Activated CD8-positive, alpha-beta memory T cell treated with anti-CD3 and anti-CD28 coated beads, Interleukin-2, amount 10 ng/mL, durations not matched to agents 7 days and 5 days (primary cell): ENCODE measurements around the gene SMO. TPM values are rescaled to one million over a fixed set of nuclear protein-coding genes. Genes with fewer than 3 reads are reported as not detected.
A peak's percentile ranks its signal among the peaks of the same experiment; 100 is the strongest.
"Not testable (repeated sequence)": the region's sequence is repeated elsewhere in the genome, so short reads cannot be mapped to it uniquely, and the experiment has no call there.

Experiments
- ATAC-seq: fragments of 150-1000 bp; cut with Tn5 transposase; one replicate; pipeline ENCODE4 v1.10.0; 2021; ENCODE audit warnings: moderate library complexity
- CTCF ChIA-PET: fragments of 350-600 bp; sonication (Branson Sonifier 250); formaldehyde crosslinking; loops from one replicate; lab custom pipeline; 2021; ENCODE audit warnings: antibody characterized with exemption; lab: Charles Lee
- DNase-seq: peaks from one replicate; pipeline ENCODE4 v3.0.0-alpha.2; 2020
- H3K27ac Mint-ChIP-seq: one replicate; pipeline ENCODE4 v1.8.0; 2021; ENCODE audit warnings: mild to moderate bottlenecking, mixed read lengths
- H3K27me3 Mint-ChIP-seq: one replicate; pipeline ENCODE4 v1.8.0; 2021; ENCODE audit warnings: mixed read lengths
- H3K36me3 Mint-ChIP-seq: one replicate; pipeline ENCODE4 v1.8.0; 2021; ENCODE audit warnings: mild to moderate bottlenecking, mixed read lengths
- H3K4me1 Mint-ChIP-seq: one replicate; pipeline ENCODE4 v1.8.0; 2021; ENCODE audit warnings: mixed read lengths
- H3K4me3 Mint-ChIP-seq: one replicate; pipeline ENCODE4 v1.8.0; 2021; ENCODE audit warnings: mild to moderate bottlenecking, moderate library complexity, mixed read lengths
- H3K9me3 Mint-ChIP-seq: one replicate; pipeline ENCODE4 v1.8.0; 2022; ENCODE audit warnings: low read depth, mixed read lengths
- total RNA-seq, 2 experiments: library from RNA; stranded (reverse); gene quantifications; one replicate each; pipeline ENCODE4 v1.2.3, GENCODE V29; 2021

SMO gene
- total RNA-seq, 2 experiments from 2014 or later = 0.07 TPM; not detected in 1

- CTCF ChIA-PET = no interaction called here
- H3K4me3 Mint-ChIP-seq = no peak overlapping the region
- H3K27ac Mint-ChIP-seq = no peak overlapping the region
- peaks cover 16% of the 10 kb centered on the region for H3K27me3 Mint-ChIP-seq
- DNase-seq = no peak
- H3K4me1 Mint-ChIP-seq = no peaks in the 10 kb centered on the region
- H3K9me3 Mint-ChIP-seq = no peaks in the 10 kb centered on the region
- no peak for ATAC-seq
- H3K36me3 Mint-ChIP-seq = no peaks in the 10 kb centered on the region
These were observed 16.8 kb downstream of the SMO start for GRCh38 chr7:129205126-129205818.

DNA sequence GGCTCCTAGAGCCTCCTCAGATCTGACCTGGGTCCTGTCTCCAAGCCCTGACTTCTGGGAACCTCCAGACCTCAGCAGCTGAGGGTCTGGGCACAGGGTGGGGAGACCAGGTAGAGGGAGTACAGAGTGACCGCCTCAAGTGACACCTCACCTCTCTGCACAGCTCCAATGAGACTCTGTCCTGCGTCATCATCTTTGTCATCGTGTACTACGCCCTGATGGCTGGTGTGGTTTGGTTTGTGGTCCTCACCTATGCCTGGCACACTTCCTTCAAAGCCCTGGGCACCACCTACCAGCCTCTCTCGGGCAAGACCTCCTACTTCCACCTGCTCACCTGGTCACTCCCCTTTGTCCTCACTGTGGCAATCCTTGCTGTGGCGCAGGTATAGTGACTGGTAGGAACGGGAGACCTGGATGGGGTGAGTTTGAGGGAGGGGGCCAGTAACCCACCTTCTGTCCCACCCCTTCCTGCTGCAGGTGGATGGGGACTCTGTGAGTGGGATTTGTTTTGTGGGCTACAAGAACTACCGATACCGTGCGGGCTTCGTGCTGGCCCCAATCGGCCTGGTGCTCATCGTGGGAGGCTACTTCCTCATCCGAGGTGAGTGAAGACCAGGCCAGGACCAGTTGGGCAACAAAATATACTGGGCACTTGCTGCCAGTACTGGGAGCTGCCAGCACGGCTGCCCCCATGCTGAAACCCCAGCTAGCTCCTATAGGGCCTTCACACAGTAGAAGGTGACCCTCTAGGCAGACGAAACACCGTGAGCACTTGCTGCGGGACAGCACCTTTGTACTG lies 17.8 kb downstream of the SMO start:
- Mint-ChIP-seq H3K27me3 (peaks cover 20% of the 10 kb centered on the region), H3K4me3 (no peak overlapping the region), H3K27ac (no peak overlapping the region), H3K9me3 (no peaks in the 10 kb centered on the region), H3K36me3 (no peaks in the 10 kb centered on the region), H3K4me1 (no peaks in the 10 kb centered on the region)
- ATAC-seq (no peak), DNase-seq (no peak)
- CTCF ChIA-PET = interaction anchor here (0.7 to 2.3 kb wide), 4 partner anchors 9 to 66 kb away, joined by 3 to 9 read pairs (median 6); no protein-coding TSS in a partner anchor

- ATAC-seq (no peak), DNase-seq (no peak)
- Mint-ChIP-seq H3K27ac (no peak overlapping the region), H3K27me3 (peaks cover 11% of the 10 kb centered on the region), H3K36me3 (no peaks in the 10 kb centered on the region), H3K4me3 (no peak overlapping the region), H3K9me3 (no peaks in the 10 kb centered on the region), H3K4me1 (no peaks in the 10 kb centered on the region)
- CTCF ChIA-PET = interaction anchor here (0.6 to 3.0 kb wide), 6 partner anchors 10 to 46 kb away, joined by 3 to 22 read pairs (median 6); no protein-coding TSS in a partner anchor
These were observed 20.2 kb downstream of the SMO start for GRCh38 chr7:129208667-129209066.

- peaks cover 11% of the 10 kb centered on the region for H3K27me3 Mint-ChIP-seq
- H3K4me1 Mint-ChIP-seq = no peaks in the 10 kb centered on the region
- H3K27ac Mint-ChIP-seq = no peak overlapping the region
- CTCF ChIA-PET = interaction anchor here (0.6 to 3.0 kb wide), 11 partner anchors 9 to 255 kb away, joined by 3 to 22 read pairs (median 4); no protein-coding TSS in a partner anchor
- H3K4me3 Mint-ChIP-seq = no peak overlapping the region
- ATAC-seq (no peak), DNase-seq (no peak)
- no peaks in the 10 kb centered on the region for H3K9me3 Mint-ChIP-seq
- H3K36me3 Mint-ChIP-seq = no peaks in the 10 kb centered on the region
These were observed 20.9 kb downstream of the SMO start for GRCh38 chr7:129209067-129209926.

GRCh38 chr7:129210256-129210988 lies 22.0 kb downstream of the SMO start:
- H3K27ac Mint-ChIP-seq = no peak overlapping the region
- no peaks in the 10 kb centered on the region for H3K4me1 Mint-ChIP-seq
- no peaks in the 10 kb centered on the region for H3K9me3 Mint-ChIP-seq
- CTCF ChIA-PET = interaction anchor here (0.7 to 3.0 kb wide), 14 partner anchors 9 to 124 kb away, joined by 3 to 22 read pairs (median 4); no protein-coding TSS in a partner anchor
- DNase-seq (peak; percentile 80), ATAC-seq (peak; percentile 91)
- no peak overlapping the region for H3K4me3 Mint-ChIP-seq
- H3K27me3 Mint-ChIP-seq = peaks cover 11% of the 10 kb centered on the region
- H3K36me3 Mint-ChIP-seq = no peaks in the 10 kb centered on the region

DNA sequence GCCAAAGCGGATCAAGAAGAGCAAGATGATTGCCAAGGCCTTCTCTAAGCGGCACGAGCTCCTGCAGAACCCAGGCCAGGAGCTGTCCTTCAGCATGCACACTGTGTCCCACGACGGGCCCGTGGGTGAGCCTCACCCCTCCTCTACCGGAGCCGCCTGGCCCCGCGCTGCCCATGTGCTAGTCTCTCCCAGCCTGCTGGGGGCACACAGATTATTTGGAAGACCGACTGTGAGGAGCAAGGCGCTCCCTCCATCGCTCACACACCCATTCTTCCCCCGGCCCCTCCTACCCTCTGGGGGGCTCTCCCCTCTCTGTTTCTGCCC lies 22.5 kb downstream of the SMO start:
- no peak overlapping the region for H3K4me3 Mint-ChIP-seq
- no peaks in the 10 kb centered on the region for H3K4me1 Mint-ChIP-seq
- no peak overlapping the region for H3K27ac Mint-ChIP-seq
- DNase-seq (no peak), ATAC-seq (no peak)
- peaks cover 11% of the 10 kb centered on the region for H3K27me3 Mint-ChIP-seq
- CTCF ChIA-PET = interaction anchor here (0.9 to 3.0 kb wide), 10 partner anchors 8 to 124 kb away, joined by 3 to 22 read pairs (median 3); no protein-coding TSS in a partner anchor
- H3K9me3 Mint-ChIP-seq = no peaks in the 10 kb centered on the region
- no peaks in the 10 kb centered on the region for H3K36me3 Mint-ChIP-seq

GRCh38 chr7:129212126-129212525 lies 23.7 kb downstream of the SMO start:
- no peak for ATAC-seq
- Mint-ChIP-seq H3K4me1 (no peaks in the 10 kb centered on the region), H3K36me3 (no peaks in the 10 kb centered on the region), H3K9me3 (no peaks in the 10 kb centered on the region), H3K27ac (no peak overlapping the region), H3K27me3 (peaks cover 13% of the 10 kb centered on the region), H3K4me3 (no peak overlapping the region)
- CTCF ChIA-PET = interaction anchor here (1.0 to 3.3 kb wide), 2 partner anchors 46 to 49 kb away, joined by 4 to 20 read pairs; no protein-coding TSS in a partner anchor
- DNase-seq = no peak

DNA sequence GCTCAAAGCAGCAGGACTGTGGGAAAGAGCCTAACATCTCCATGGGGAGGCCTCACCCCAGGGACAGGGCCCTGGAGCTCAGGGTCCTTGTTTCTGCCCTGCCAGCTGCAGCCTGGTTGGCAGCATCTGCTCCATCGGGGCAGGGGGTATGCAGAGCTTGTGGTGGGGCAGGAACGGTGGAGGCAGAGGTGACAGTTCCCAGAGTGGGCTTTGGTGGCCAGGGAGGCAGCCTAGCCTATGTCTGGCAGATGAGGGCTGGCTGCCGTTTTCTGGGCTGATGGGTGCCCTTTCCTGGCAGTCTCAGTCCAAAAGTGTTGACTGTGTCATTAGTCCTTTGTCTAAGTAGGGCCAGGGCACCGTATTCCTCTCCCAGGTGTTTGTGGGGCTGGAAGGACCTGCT lies 24.2 kb downstream of the SMO start:
- Mint-ChIP-seq H3K4me1 (no peaks in the 10 kb centered on the region), H3K27me3 (peaks cover 15% of the 10 kb centered on the region), H3K9me3 (no peaks in the 10 kb centered on the region), H3K27ac (no peak overlapping the region), H3K4me3 (no peak overlapping the region), H3K36me3 (no peaks in the 10 kb centered on the region)
- DNase-seq (no peak), ATAC-seq (no peak)
- CTCF ChIA-PET = interaction anchor here (0.5 to 3.3 kb wide), 2 partner anchors 49 to 128 kb away, joined by 3 to 20 read pairs; no protein-coding TSS in a partner anchor

DNA sequence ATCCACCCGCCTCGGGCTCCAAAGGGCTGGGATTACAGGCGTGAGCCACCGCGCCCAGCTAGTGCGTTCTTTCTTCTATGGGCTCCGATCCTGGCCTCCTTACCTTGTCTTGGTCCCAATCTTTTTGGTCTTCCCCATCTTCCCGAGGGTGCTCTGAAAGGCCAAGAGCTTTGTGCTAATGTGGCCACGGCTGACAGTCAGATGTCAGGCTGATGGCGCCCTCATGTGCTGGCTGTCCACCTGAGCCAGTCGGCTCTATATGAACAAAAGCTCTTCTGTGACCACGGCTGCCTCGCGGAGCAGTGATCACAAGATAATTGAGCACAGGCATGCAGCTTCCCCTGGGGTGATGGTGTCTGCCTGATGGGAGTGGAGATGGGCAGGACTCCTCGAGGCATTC lies 25.4 kb downstream of the SMO start:
- Mint-ChIP-seq H3K4me3 (no peak overlapping the region), H3K27ac (no peak overlapping the region), H3K27me3 (peaks cover 20% of the 10 kb centered on the region), H3K4me1 (peaks cover 3% of the 10 kb centered on the region), H3K9me3 (no peaks in the 10 kb centered on the region), H3K36me3 (no peaks in the 10 kb centered on the region)
- CTCF ChIA-PET = interaction anchor here (0.9 to 3.3 kb wide), 8 partner anchors 44 to 122 kb away, joined by 3 to 20 read pairs (median 4); no protein-coding TSS in a partner anchor
- ATAC-seq (no peak), DNase-seq (no peak)

DNA sequence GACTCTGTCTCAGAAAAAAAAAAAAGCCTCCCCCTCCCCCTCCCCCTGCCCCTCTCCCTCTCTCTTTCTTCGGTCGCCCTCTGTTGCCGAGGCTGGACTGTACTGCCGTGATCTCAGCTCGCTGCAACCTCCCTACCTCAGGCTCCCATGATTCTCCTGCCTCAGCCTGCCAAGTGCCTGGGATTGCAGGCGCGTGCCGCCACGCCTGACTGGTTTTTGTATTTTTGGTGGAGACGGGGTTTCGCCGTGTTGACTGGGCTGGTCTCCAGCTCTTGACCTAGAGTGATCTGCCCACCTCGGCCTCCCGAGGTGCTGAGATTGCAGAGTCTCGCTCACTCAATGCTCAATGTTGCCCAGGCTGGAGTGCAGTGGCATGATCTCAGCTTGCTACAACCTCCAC lies 27.3 kb downstream of the SMO start:
- CTCF ChIA-PET = interaction anchor here (0.8 to 1.5 kb wide), 4 partner anchors 9 to 57 kb away, joined by 3 to 5 read pairs (median 4); no protein-coding TSS in a partner anchor

DNA sequence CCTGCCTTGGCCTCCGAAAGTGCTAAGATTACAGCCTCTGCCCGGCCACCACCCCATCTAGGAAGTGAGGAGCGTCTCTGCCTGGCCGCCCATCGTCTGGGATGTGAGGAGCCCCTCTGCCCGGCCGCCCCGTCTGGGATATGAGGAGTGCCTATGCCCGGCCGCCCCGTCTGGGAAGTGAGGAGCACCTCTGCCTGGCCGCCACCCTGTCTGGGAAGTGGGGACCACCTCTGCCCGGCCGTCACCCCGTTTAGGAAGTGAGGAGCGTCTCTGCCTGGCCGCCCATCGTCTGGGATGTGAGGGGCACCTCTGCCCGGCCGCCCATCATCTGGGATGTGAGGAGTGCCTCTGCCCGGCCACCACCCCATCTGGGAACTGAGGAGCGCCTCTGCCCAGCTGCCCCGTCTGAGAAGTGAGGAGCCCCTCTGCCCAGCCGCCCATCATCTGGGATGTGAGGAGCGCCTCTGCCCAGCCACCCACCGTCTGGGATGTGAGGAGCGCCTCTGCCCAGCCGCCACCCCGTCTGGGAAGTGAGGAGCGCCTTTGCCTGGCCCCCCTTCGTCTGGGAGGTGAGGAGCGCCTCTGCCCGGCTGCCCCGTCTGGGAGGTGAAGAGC lies 27.8 kb downstream of the SMO start:
- not testable (repeated sequence) for H3K9me3 Mint-ChIP-seq, ATAC-seq, H3K4me1 Mint-ChIP-seq, H3K27me3 Mint-ChIP-seq, DNase-seq, H3K36me3 Mint-ChIP-seq, H3K4me3 Mint-ChIP-seq, H3K27ac Mint-ChIP-seq
- CTCF ChIA-PET = interaction anchor here (0.8 to 1.5 kb wide), 3 partner anchors 22 to 56 kb away, joined by 3 to 5 read pairs (median 4); no protein-coding TSS in a partner anchor

More for the DNA sequence above, 27.3 kb downstream of the SMO start:
- H3K9me3 Mint-ChIP-seq, ATAC-seq, DNase-seq, H3K4me3 Mint-ChIP-seq, H3K27me3 Mint-ChIP-seq, H3K36me3 Mint-ChIP-seq, H3K27ac Mint-ChIP-seq, H3K4me1 Mint-ChIP-seq: not testable (repeated sequence)
